ENCODE measurements around the gene HS2ST1. TPM values are rescaled to one million over a fixed set of nuclear protein-coding genes. Genes with fewer than 3 reads are reported as not detected.

The HS2ST1 gene
- total RNA-seq, 1 donor from 2014 or later = 36.7 TPM

DNA sequence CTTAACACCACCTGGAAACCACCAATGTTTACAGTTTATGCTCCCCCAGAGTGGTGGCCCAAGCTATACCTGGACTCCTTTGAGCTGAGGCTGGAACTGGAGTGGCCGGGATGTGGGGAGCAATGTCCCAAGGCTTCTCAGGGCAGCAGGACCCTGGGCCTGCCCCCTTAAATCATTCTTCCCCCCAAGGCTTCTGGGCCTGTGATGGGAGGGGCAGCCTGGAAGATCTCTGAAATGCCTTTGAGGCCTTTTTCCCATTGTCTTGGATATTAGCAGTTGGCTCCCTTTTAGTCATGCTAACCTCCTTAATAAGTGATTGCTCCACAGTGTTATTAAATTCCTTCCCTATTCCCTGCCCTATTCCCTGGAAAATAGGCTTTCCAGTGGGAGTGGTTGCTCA, 185.8 kb downstream of the HS2ST1 start:
- DNase-seq (ENCODE audit: low spot score in 2 of 2) = no peak
- FAIRE-seq = no peak

DNA sequence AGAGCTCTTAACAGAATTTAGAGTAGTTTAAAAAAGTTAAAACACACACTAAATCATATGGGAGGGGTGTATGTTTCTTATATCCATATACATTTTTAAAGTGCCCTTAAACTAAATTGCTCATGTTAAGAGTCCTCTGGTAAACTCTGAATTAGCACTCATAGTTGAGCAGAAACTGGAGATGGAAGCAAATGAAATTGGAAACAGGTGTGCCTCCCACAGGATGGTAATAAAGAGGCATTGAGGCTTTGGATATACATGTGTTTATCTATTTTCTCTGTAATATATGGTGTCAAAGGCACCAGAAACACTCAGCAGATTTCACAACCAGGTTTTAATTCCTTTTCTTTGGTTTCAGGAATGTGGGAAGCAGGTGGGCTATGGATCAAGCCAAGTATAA, 188.6 kb downstream of the HS2ST1 start:
- FAIRE-seq = no peak
- no peak for DNase-seq (ENCODE audit: low spot score in 2 of 2)

DNA sequence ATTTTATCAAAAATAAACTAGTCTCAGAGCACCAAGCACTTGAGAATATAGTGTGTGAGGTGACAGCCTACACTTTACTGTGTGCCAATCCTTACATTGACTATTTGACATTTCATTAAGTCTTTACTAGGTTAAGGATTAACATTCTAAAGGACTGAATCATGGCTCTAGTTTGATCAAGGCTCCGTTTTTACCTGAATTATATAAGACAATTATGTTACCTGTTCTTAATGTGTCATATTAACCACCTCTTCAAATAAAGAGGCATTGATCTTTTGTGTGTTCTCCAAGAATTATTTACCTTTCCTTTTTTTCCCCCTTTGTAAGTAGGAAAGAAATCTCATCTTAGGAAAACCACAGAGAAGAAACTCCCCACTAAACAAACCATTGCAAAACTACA, 189.7 kb downstream of the HS2ST1 start:
- DNase-seq (ENCODE audit: low spot score in 2 of 2) (no peak), FAIRE-seq (no peak)

DNA sequence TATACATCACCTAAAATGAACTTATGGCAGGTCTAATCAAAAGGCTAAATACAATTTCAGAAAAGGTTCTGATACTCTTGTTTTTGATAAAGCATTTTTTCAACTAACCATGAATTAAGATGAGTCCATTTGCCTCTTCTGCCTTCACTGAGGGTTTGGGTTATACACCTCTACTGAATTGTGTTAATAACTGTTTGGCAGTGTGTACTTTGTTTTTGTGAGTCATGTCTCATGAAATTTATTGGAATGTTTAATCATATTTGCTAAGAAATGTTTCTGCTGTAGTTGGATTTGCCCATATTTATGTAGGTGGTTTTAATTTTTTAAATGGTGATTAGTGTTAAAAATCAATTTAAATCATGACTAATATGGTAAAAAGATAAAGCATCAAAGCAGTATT, 190.5 kb downstream of the HS2ST1 start:
- no peak for DNase-seq (ENCODE audit: low spot score in 2 of 2)
- FAIRE-seq = no peak

DNA sequence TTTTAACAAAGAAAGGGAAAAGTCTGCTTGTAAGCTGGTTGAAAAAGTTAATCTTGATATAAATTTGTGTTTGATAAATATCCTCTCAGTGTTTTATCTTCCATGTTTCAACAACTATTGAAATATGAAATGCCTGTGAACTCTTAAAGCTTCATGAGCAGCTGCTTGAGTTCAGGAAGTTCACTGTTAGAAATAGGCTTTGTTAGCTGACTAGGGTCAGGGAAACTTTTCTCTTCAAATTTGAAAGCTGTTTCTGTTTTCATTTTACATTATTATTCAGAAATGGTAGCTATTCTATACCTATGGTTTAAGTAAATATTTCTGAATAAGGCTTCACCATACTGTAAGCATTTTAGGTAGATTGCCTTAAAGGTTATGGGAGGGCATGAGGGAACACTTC, 191.7 kb downstream of the HS2ST1 start:
- DNase-seq (ENCODE audit: low spot score in 2 of 2) (no peak), FAIRE-seq (no peak)

DNA sequence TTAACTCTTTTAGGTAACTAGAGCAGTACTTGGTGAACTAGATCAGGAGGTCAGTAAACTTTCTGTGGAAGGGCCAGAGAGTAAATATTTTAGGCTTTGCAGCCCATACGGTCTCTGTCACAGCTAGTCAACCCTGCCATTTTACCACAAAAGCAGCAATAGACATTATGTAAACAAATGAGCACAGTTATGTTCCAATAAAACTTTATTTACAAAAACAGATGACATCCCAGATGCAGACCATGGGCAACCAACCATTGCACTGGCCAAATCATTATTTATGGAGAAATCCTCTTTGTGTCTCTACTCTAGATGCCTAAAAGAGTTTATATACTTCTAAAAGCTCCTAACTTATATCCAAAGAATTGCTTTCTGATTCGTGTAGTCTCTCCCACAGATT, 192.4 kb downstream of the HS2ST1 start:
- FAIRE-seq (no peak), DNase-seq (ENCODE audit: low spot score in 2 of 2) (no peak)

DNA sequence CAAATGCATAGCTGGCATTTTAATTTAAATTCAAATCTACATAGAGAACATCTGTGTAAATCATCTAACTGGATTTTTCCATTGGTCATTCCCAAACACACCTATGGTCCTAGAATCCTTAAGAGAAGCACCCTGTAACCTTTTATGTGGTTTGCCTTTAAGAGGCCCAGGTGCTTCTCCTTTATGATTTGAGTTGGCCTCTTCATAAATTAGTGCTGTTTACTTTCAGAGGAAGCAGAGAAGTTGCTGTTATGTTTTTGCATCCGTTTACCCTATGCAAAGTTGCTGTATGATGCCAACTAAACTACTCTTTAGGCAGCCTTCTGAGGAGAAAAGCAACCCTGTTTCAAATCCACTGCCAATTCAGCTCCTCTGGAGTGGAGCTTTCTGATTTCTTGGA, 193.8 kb downstream of the HS2ST1 start:
- no peak for DNase-seq (ENCODE audit: low spot score in 2 of 2)
- no peak for FAIRE-seq

DNA sequence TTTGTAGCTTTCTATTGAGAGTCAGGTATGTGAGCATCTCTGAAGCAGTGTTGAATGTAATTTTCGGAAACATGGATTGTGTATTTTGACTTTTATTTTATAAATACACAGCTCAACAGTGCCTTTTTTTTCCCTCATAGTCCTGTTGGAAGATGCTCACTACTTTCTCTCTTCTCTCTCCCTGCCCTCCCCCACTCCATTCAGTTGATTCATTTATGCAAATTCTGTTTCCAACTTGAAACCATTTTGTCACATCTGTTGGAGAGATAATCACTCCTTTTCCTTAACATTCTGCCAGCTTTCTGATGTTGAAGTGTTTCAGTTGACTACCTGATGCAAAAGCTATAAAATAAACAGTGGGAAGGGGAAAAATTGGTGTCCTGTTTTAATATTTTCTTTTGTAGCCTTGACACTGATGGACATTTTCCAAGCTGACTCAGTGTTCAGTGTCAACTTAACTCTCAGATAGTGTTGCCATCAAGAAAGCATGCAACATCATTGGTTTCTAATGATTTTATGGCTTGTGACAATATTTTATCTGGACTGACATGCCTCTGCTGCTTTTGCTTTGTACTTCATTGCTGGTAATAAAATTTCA, 194.5 kb downstream of the HS2ST1 start:
- no peak for DNase-seq (ENCODE audit: low spot score in 2 of 2)
- no peak for FAIRE-seq

DNA sequence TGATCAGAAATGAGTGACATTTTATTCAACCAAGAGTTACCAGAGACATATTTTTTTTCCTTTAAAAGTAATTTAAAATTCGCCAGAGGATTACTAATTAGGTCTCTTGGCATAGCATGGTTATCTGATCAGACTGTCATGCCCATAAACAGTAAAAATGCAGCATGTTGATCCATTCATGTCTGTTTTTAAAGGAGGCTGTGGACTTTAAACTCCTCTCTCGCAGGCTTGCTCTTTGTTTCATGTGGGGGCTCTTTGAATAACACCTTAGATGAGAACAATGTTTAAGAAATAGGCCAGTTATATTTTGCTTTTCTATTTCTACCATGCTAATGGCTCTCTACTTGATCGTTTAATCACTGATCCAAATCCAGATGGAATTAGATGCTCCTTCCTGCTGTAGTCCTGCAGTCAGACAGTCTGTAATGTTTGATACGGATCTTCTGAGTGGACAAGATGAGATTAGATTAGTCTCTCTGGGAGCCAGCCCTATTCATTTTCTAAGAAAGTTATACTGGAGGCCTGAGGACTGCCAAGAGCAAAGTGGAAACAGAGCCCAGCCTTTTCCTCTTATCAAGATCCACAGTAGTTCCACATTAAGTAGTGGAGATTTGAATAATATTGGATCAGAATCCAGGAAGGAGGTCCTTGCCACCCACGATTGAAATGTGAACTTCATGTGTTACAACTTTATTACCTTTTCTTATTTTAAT, 197.4 kb downstream of the HS2ST1 start:
- no peak for DNase-seq (ENCODE audit: low spot score in 2 of 2)
- no peak for FAIRE-seq

DNA sequence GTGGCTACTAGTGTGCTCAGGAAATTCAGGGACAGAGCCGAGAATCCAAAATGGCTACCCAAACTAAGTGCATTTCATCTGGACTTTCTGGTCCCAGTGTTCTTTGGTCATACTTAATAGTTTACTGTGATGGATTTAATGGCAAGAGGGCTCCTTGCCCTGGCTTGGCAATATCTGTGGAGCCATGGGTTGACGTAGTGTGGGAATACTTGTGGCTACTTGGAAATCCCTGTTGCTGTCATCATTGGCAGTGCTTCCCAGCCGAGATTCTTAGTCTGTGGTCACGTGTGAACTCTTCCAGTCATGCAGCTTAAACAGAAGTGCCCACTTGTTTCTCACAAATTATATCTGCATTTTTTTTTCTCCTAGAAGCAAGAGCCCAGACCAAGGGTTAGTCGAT, 198.9 kb downstream of the HS2ST1 start:
- DNase-seq (ENCODE audit: low spot score in 2 of 2) = no peak
- no peak for FAIRE-seq

DNA sequence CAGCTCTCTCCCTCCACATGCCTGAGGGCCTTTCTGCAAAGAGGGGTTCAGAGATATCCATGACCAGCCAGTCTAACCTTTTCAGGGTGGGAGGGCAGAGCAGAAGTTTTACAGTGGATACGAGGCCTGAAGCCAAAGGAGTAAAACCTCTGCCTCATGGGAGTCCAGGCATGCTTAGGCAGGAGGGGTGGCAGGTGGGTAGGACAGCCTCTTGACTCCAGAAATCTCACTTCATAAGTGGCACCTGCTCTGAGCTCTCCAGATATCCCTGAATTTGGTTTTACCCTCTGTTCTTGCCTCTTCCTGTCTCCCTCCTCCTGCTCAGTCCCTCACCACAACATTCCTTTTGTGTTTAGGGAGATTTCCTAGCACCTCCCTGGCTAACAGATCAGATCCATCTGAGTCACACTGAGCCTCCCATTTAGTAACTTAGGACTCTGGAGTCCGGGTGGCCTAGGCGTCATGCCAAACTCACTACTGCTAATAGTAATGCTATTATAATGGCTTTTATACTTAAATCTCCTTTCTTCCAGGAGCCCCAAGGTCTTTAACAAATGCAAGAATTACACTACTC, 201.0 kb downstream of the HS2ST1 start:
- no peak for DNase-seq (ENCODE audit: low spot score in 2 of 2)
- no peak for FAIRE-seq

DNA sequence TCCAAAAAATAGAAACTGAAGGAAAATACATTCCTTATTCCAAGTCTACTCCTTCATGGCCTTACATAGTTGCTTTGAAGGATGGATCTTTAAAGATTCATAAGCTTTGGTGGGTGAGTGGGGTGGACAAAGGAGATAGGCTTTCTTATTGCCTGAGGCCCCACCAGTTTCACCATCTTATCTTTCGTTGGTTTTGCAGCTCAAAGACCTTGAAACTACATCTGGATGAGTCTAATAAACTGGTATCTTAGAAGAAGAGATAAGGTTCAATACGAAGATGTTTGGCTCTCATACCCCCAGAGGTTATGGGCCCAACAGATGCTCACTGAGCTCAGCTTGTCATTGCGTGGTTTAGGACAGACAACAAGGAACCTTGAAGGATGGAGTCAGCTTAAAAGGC, 201.5 kb downstream of the HS2ST1 start:
- no peak for FAIRE-seq
- no peak for DNase-seq (ENCODE audit: low spot score in 2 of 2)

DNA sequence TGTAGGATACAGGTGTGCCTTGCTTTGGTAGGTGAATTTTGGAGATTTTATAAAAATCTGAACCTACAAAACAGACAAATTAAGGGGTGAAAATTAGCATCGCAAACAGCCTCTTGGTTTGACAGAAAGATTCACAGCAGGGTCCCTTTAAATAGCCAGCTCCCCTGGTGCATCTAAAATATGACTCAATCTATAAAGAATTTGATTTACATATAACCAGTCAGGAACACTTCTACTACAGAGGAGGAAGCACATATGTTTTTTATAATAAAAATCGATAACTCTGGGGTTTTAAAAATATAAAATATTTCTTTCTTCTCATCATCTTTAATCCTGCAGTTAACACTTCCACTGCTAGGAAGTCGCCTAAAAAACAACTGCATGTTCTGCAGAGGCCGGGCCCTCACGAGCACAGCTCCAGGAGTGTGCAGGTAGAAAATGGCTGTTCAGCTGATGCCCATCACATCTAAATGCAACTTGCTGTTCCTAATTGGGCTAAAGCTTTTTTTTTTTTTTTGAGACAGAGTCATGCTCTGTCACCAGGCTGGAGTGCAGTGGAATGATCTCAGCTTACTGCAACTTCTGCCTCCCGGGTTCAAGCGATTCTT, 203.4 kb downstream of the HS2ST1 start:
- DNase-seq (ENCODE audit: low spot score in 2 of 2) (no peak), FAIRE-seq (no peak)

DNA sequence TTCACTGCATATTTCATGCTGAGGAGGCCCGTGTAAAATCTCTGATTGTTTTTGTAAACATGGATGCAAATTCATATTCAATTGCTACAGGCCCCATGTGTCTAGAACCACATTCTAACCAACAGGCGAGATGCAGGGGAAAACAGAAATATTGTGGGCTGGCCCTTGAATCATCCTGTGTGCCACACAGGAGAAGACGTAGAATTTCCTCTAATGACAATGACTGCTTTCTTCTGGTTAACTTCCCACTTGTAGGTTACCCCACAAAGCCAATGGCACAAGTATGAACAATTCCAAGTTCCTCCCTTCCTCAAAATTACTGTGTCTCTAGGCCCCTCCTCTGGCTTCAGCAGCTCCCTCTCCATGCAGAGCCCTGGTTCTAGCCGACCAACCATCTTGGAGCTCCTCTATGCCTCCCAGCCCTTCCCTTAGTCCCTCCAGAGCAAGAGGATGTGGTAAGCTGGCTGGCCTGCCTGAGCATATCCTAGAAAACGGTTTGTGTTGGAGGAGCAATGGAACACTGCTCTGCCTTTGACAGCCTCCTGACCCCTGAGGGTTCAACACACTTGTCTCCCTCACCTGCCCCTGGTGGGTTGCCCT, 205.2 kb downstream of the HS2ST1 start:
- DNase-seq (ENCODE audit: low spot score in 2 of 2) = no peak
- no peak for FAIRE-seq

DNA sequence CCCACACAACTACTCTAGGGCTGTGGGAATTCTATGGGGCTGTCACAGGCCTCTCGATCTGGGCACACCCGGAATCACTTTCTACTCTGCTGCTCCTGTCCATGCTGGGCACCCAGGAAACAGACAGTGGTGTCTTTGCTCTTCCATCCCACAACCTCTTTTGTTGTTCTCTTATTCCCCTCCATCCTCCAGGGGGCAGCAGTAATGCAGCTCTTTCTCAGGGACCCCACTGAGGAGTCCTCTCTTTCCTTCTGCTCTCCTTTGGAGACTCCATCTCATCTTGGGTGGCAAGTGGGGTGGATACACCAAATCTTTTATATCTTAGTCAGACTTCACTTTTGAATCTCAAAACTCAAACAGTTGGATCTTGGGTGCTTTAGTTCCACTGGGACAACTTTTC, 206.3 kb downstream of the HS2ST1 start:
- FAIRE-seq = no peak
- no peak for DNase-seq (ENCODE audit: low spot score in 2 of 2)

DNA sequence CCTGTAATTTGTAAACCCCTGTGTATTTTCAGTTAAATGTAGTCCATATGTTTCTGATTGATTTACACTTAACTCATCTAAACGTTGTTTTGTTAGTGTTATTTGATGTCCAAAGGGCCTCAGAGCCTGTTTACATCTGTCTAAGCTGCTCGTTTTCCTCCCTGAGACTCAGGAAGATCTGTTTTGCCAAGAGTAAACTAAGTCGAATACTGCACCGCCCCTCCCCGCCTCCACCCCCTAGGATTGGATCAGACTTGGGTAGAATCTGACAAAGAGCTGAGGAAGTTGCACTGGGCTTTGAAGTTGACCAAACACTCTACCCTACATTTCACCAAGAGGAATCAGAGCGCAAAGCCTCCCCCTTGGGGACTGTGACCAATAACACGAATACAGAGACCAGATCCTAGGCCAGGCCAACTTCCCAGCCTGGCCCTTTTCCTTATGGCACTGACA, 207.3 kb downstream of the HS2ST1 start:
- FAIRE-seq (no peak), DNase-seq (ENCODE audit: low spot score in 2 of 2) (no peak)

DNA sequence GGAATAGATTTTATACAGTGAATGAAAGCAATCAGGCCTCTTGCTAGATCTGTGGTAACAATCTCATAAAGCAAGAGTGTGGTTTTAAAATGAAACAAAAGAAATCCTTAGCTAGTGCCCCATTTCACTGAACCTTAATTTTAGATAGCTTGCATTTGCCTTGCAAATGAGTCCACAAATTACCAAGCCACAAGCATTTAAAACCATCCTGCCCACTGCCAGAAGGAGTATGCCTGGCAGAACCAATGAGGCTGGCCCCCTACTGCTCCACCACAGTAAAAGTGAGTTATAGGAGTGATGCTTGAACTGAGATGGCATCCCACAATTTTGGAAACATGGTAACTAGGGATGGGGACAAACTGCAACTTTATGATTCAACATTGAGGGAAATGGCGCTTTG, 207.8 kb downstream of the HS2ST1 start:
- FAIRE-seq (no peak), DNase-seq (ENCODE audit: low spot score in 2 of 2) (no peak)

DNA sequence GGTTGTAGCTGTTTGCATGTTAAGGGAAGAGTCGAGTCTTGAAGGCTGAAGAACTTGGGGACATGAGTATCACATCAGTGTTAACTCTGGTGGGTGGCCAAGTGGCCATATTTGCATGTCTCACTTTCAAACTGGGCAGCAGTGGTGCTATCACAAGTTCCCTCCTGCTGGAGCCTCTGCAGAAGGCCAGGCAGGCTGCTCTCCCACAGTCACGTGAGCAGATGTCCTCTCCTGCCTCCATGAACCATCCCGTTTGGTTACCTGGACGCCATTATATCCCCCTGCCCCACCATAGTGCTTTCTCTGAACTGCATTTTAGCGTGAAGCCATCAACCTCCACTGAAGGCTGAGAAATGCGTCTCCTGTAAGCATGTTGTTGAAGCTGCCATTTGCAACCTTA, 209.2 kb downstream of the HS2ST1 start:
- DNase-seq (ENCODE audit: low spot score in 2 of 2) = no peak
- FAIRE-seq = no peak

DNA sequence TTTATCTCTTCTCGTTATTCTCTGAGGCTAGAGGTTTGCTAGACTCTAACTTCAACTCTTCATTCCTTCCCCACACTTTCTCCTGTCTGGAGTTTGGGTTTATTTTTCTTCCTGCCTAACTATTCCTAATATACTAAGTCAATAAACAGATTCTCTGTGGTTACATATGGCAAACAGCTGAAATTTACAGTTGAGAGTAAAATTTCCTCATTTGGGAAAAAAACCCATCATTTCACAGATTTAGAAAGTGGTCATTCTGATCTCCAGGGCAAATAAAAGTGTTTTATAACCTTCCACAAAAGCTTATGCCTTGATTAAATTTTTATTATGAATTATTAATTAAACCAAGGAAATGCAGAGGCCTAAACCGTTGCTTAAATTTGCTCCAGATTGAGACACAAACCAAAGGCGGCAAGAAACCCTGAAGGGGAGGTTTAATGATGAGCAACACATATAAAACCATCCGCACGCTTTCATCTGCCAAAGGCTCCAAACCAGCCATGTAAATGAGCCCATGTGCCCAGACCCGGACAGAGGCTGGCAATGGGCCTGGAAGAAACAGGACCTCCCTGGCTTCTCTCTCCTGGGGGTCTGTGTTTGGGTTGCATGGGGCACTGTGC, 212.6 kb downstream of the HS2ST1 start:
- DNase-seq (ENCODE audit: low spot score in 2 of 2) (no peak), FAIRE-seq (no peak)

DNA sequence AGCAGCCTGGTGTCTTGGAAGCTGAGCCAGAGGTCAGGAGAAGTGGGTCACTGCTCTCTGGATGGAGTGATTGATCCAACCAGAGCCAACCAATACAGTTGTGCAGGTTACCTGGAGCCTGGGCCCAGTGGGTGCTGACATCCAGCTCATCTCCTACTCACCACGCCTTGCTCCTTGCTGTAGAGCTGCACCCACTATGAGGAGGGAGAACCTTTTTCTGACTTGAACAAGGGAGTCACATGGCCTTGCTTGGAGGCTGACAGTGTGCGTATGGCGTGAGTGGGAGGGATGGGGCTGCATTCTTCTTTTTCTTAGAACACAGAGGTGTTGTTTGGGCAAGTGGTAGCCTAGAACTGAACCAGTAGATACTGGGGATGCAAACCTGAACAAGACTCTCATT, 213.1 kb downstream of the HS2ST1 start:
- DNase-seq (ENCODE audit: low spot score in 2 of 2) (no peak), FAIRE-seq (no peak)

DNA sequence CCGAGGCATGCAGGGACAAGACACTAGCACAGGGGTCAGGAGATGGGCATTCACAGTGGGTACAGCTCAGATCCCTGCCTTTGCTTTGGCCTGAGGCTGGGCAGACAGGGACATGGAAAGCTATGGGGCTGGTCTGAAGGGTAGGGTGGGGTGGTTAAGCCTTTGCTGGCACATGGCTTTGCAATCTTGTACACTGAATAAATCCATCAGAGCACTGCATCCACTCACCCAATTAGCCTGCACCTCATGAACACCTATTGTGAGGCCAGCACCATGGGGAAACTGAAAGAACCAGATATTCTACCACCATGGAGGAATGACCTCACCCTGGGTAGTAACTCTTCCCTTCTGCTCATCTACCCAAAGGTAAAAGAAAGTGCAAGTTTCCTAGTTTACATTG, 214.6 kb downstream of the HS2ST1 start:
- DNase-seq (ENCODE audit: low spot score in 2 of 2) (no peak), FAIRE-seq (no peak)

All from frontal cortex (tissue), 4 donors.